ENCODE data around the gene TNFRSF12A. TPM values are rescaled to one million over a fixed set of nuclear protein-coding genes. Genes with fewer than 3 reads are reported as not detected.

TNFRSF12A gene
- total RNA-seq, 4 donors from 2014 or later: 4.1 to 56.4 (median 39.8) TPM

- Histone ChIP-seq H3K36me3 (no peaks in the 10 kb centered on the region), H3K9me3 (no peaks in the 10 kb centered on the region), H3K4me3 (no peak overlapping the region), H3K4me1 (peaks cover 0 to 5% (median 2%) of the 10 kb centered on the region in 4 donors), H3K27me3 (no peaks in the 10 kb centered on the region), H3K27ac (no peak overlapping the region)
- TF ChIP-seq CTCF (IDR thresholded peaks at IDR 0.05) (no peak), POLR2A (IDR thresholded peaks at IDR 0.05) (no peak)
- no peak for DNase-seq
These were observed 32.3 kb upstream of the TNFRSF12A start for GRCh38 chr16:2987833-2988232.

DNA sequence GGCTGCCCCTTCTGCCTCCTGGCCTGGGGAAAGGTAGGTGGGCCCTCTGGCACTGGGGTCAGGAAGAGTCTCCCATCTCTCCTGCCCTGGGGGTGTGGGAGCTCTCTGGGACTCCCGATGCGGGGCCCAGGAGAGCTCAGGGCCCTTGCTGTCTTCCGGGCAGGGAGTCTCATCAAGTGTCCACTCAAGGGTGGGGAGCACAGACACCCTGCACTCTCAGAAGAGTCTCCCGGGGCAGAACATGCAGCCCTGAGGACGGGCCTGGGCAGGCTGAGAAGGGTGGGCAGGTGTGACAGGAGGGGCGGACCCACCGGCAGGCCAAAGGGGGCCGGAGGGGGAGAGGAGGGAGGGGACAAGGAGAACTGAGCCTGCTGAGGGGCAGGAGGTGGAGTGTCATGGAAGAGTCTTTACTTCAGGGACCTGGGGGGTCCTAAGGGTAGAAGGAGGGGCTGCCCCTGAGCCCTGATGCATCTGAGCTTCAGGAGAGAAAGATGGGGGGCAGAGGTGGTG lies 31.5 kb upstream of the TNFRSF12A start:
- DNase-seq: no peak
- Histone ChIP-seq H3K27me3 (no peaks in the 10 kb centered on the region), H3K4me1 (peaks cover 0 to 5% (median 1%) of the 10 kb centered on the region in 4 donors), H3K36me3 (no peaks in the 10 kb centered on the region), H3K4me3 (no peak overlapping the region), H3K9me3 (no peaks in the 10 kb centered on the region), H3K27ac (no peak overlapping the region)
- TF ChIP-seq CTCF (IDR thresholded peaks at IDR 0.05) (no peak), POLR2A (IDR thresholded peaks at IDR 0.05) (no peak)

DNA sequence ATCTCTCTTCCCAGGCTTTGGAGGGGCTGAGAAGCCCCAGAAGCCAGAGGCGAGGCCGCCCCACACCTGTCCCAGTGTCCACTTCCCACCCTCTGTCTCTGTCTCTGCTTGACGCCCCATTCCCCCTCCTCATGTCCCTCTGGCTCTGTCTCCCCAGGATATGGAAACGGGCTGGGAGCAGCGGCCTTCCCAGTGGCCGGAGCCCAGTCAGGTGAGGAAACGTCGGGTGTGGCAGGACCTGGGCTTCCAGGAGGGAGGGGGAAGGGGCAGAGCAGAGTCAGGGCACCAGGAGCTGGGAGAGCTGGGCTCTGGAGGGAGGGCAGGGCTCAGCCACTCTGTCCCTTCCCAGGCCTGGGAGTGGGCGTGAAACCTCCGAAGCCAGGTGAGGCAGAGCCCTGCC lies 29.3 kb upstream of the TNFRSF12A start:
- no peaks in the 10 kb centered on the region for H3K9me3 ChIP-seq
- H3K27me3 ChIP-seq: no peaks in the 10 kb centered on the region
- DNase-seq: no peak

GRCh38 chr16:2991566-2992261 lies 28.5 kb upstream of the TNFRSF12A start:
- Histone ChIP-seq H3K27ac (no peak overlapping the region), H3K4me3 (no peak overlapping the region), H3K27me3 (no peaks in the 10 kb centered on the region), H3K36me3 (no peaks in the 10 kb centered on the region), H3K9me3 (no peaks in the 10 kb centered on the region), H3K4me1 (no peaks in the 10 kb centered on the region)
- no peak for DNase-seq
- no peak for TF ChIP-seq CTCF (IDR thresholded peaks at IDR 0.05)
- TF ChIP-seq POLR2A (IDR thresholded peaks at IDR 0.05): no peak

More for the DNA sequence above, 29.3 kb upstream of the TNFRSF12A start:
- no peak overlapping the region for H3K4me3 ChIP-seq
- H3K36me3 ChIP-seq: no peaks in the 10 kb centered on the region
- TF ChIP-seq CTCF (IDR thresholded peaks at IDR 0.05) (no peak), POLR2A (IDR thresholded peaks at IDR 0.05) (no peak)
- H3K27ac ChIP-seq: no peak overlapping the region
- H3K4me1 ChIP-seq: no peaks in the 10 kb centered on the region

DNA sequence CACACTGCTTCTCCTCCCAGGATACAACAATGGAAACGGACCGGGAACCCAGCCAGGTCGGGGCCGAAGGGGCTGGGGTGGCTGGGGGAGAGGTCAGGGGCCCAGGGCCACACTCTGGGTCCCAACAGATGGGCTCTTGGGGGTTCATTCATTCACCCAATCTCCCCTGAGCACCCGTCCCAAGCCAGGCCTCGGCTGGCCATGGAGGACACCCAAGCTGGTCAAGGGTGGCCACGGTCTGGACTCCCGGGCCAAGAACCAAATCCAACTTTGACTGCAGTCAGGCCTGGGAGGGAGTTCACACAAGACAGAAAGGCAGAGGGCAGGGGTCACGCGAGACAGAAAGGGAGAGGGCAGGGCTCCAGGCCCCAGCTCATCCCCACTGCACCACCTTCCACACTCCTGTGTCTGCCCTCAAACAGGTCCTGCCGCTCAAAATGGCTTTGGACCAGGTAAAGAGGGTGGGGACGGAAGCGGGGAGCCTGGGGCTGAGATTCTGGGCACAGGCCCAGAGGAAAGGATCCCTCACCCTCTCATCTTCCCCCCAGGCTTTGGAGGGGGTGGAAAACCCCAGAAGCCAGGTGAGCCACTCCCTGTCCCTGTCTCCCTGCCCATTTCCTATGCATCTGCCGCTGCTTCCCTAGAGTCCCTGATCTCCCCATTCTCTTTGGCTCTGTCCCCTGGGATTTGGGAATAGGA lies 27.6 kb upstream of the TNFRSF12A start:
- TF ChIP-seq CTCF (IDR thresholded peaks at IDR 0.05) (no peak), POLR2A (IDR thresholded peaks at IDR 0.05) (no peak)
- no peaks in the 10 kb centered on the region for H3K9me3 ChIP-seq

More for the DNA sequence above, 27.6 kb upstream of the TNFRSF12A start:
- Histone ChIP-seq H3K4me1 (no peaks in the 10 kb centered on the region), H3K4me3 (no peak overlapping the region), H3K27ac (no peak overlapping the region), H3K36me3 (no peaks in the 10 kb centered on the region), H3K27me3 (no peaks in the 10 kb centered on the region)
- DNase-seq: no peak

Data from Peyer's patch (tissue), 4 donors.